Kidney capillary endothelial cell (primary cell): Measurements from ENCODE around the gene NEDD8.
"Not testable (repeated sequence)": the region's sequence is repeated elsewhere in the genome, so short reads cannot be mapped to it uniquely, and the experiment has no call there.

Source experiments
- DNase-seq: peaks from one replicate; pipeline ENCODE4 v3.0.0-alpha.2; 2018; ENCODE audit warnings: low spot score

NEDD8 gene

GRCh38 chr14:24222987-24223386 is 9.2 kb downstream of the NEDD8 start:
- DNase-seq = not testable (repeated sequence)

GRCh38 chr14:24219521-24219920 is 12.6 kb downstream of the NEDD8 start:
- no peak for DNase-seq

GRCh38 chr14:24219080-24219479 is 13.1 kb downstream of the NEDD8 start:
- no peak for DNase-seq

- DNase-seq = not testable (repeated sequence)
These were observed 15.3 kb downstream of the NEDD8 start for GRCh38 chr14:24216876-24217275.

GRCh38 chr14:24216345-24216699 is 15.8 kb downstream of the NEDD8 start:
- no peak for DNase-seq

GRCh38 chr14:24215495-24216344 is 16.4 kb downstream of the NEDD8 start, which contains the start of gene MDP1:
Gene MDP1 (minus strand): TSS chr14:24216066. CDS start chr14:24215955, 111 bp downstream.
- peak; percentile 84 for DNase-seq

GRCh38 chr14:24213866-24214662 is 18.1 kb downstream of the NEDD8 start:
- DNase-seq = no peak

GRCh38 chr14:24212924-24213865 is 19.0 kb downstream of the NEDD8 start, which contains the start of gene CHMP4A:
Gene CHMP4A (minus strand): TSS chr14:24213488. CDS start chr14:24213439, 49 bp downstream.
- DNase-seq = peak; percentile 95

- no peak for DNase-seq
These were observed 20.9 kb downstream of the NEDD8 start for GRCh38 chr14:24211311-24211710.

- no peak for DNase-seq
These were observed 24.5 kb downstream of the NEDD8 start for GRCh38 chr14:24207625-24208024.

GRCh38 chr14:24207104-24207551 is 25.0 kb downstream of the NEDD8 start:
- DNase-seq = no peak

GRCh38 chr14:24206260-24207103 is 25.7 kb downstream of the NEDD8 start:
- no peak for DNase-seq

GRCh38 chr14:24204163-24205146 is 27.7 kb downstream of the NEDD8 start:
- no peak for DNase-seq

GRCh38 chr14:24203249-24203886 is 28.8 kb downstream of the NEDD8 start:
- DNase-seq = not testable (repeated sequence)

- DNase-seq = not testable (repeated sequence)
These were observed 29.6 kb downstream of the NEDD8 start for GRCh38 chr14:24202538-24202937.

- no peak for DNase-seq
These were observed 33.2 kb downstream of the NEDD8 start for GRCh38 chr14:24198814-24199524.

GRCh38 chr14:24197056-24197450 is 35.1 kb downstream of the NEDD8 start:
- DNase-seq = no peak
